NCI-H1694 (cell line): Measurements from ENCODE around the gene ZNF358.

Experiments used
- DNase-seq: peaks from one replicate; lab custom pipeline; 2025; lab: John Stamatoyannopoulos, UW

The ZNF358 gene

GRCh38 chr19:7559102-7559501 is 43.2 kb downstream of the ZNF358 start:
- no peak for DNase-seq

GRCh38 chr19:7560255-7560654 is 44.4 kb downstream of the ZNF358 start:
- no peak for DNase-seq

GRCh38 chr19:7561325-7561724 is 45.4 kb downstream of the ZNF358 start:
- DNase-seq: no peak

- no peak for DNase-seq
Measured at GRCh38 chr19:7562646-7563393, 46.9 kb downstream of the ZNF358 start.

- DNase-seq: no peak
Measured at GRCh38 chr19:7564866-7565265, 49.0 kb downstream of the ZNF358 start.

GRCh38 chr19:7565332-7565731 is 49.4 kb downstream of the ZNF358 start:
- DNase-seq: no peak
